Mucosa of descending colon (tissue), 3 donors: ENCODE measurements around the gene KRTAP10-2. TPM values are rescaled to one million over a fixed set of nuclear protein-coding genes. Genes with fewer than 3 reads are reported as not detected.
A peak's percentile ranks its signal among the peaks of the same experiment; 100 is the strongest.

Experiments
- ATAC-seq: fragments of 200-7000 bp; cut with Tn5 transposase; one replicate; pipeline ENCODE4 v1.9.1; 2020; ENCODE audit warnings: mild to moderate bottlenecking, moderate library complexity
- DNase-seq, 3 donors: peaks; one replicate each; pipeline ENCODE4 v3.0.0-alpha.2; 2020
- H3K36me3 ChIP-seq: fragments of 200-600 bp; one replicate; pipeline ENCODE4 v1.8.0; 2021; ENCODE audit warnings: low read depth, mild to moderate bottlenecking
- H3K4me1 ChIP-seq: fragments of 200-600 bp; one replicate; pipeline ENCODE4 v1.8.0; 2021; ENCODE audit warnings: low read depth, mild to moderate bottlenecking
- H3K4me3 ChIP-seq: fragments of 200-600 bp; one replicate; pipeline ENCODE4 v1.8.0; 2021; ENCODE audit warnings: mild to moderate bottlenecking
- H3K9me3 ChIP-seq: fragments of 200-600 bp; one replicate; pipeline ENCODE4 v1.8.0; 2021; ENCODE audit warnings: mild to moderate bottlenecking
- CTCF ChIP-seq: fragments of 200-600 bp; IDR thresholded peaks from one replicate; pipeline ENCODE4 v1.8.0; 2022; ENCODE audit warnings: antibody characterized with exemption, mild to moderate bottlenecking
- intact Hi-C, 2 donors: fragments of 100-400 bp; cut with DNase I in 1 of 2; cut with micrococcal nuclease in 1 of 2; formaldehyde crosslinking; loops; one replicate each; pipeline versions ENCODE4 v1.11.0 to v1.11.1; 2022; cut with DNase I, micrococcal nuclease
- total RNA-seq, 3 donors: library from RNA; stranded (reverse); fragmentation: NEBNext Ultra II Directional in 2 of 3; extraction: Animal tissue kit (Norgen Biotek cat#: 25700) in 2 of 3; gene quantifications; one replicate each; pipeline versions ENCODE4 v1.2.1 to v1.2.4, GENCODE V29; 2021 to 2023
- donor health status: DM: no; HTN: no; CAD: no; lungs with moderate emphysema.
- donor health status: DM: no; HTN: no; CAD: no.
- donor health status: DM: no; HTN: yes; CAD: no.

The KRTAP10-2 gene
- total RNA-seq, 3 donors from 2014 or later, result not detected

- intact Hi-C loops, result no loop called here
- H3K4me1 ChIP-seq, result no peaks in the 10 kb centered on the region
- peaks cover 3% of the 10 kb centered on the region for H3K9me3 ChIP-seq
- no peak for TF ChIP-seq CTCF
- peak in 1 of 3 donors; percentile 16 for DNase-seq
- H3K36me3 ChIP-seq, result no peaks in the 10 kb centered on the region
- H3K4me3 ChIP-seq, result no peak overlapping the region
- ATAC-seq, result peak; percentile 79
Measured at GRCh38 chr21:44547656-44548331, 3.5 kb downstream of the KRTAP10-2 start.

- intact Hi-C loops, result no loop called here
- DNase-seq (no peak), ATAC-seq (no peak)
- H3K4me1 ChIP-seq, result no peaks in the 10 kb centered on the region
- TF ChIP-seq CTCF, result no peak
- H3K9me3 ChIP-seq, result peaks cover 12% of the 10 kb centered on the region
- no peak overlapping the region for H3K4me3 ChIP-seq
- no peaks in the 10 kb centered on the region for H3K36me3 ChIP-seq
Measured at GRCh38 chr21:44544566-44544965, 6.7 kb downstream of the KRTAP10-2 start.

GRCh38 chr21:44542716-44543115, 8.6 kb downstream of the KRTAP10-2 start:
- H3K4me3 ChIP-seq, result no peak overlapping the region
- no peak for TF ChIP-seq CTCF
- no peak for DNase-seq

GRCh38 chr21:44540741-44541288, 10.5 kb downstream of the KRTAP10-2 start:
- DNase-seq (no peak), ATAC-seq (no peak)
- no peaks in the 10 kb centered on the region for H3K4me1 ChIP-seq
- peaks cover 12% of the 10 kb centered on the region for H3K9me3 ChIP-seq
- intact Hi-C loops, result no loop called here
- H3K36me3 ChIP-seq, result no peaks in the 10 kb centered on the region
- TF ChIP-seq CTCF, result no peak
- no peak overlapping the region for H3K4me3 ChIP-seq

More at GRCh38 chr21:44542716-44543115, 8.6 kb downstream of the KRTAP10-2 start:
- peaks cover 12% of the 10 kb centered on the region for H3K9me3 ChIP-seq
- H3K36me3 ChIP-seq, result no peaks in the 10 kb centered on the region
- intact Hi-C loops, result no loop called here
- no peaks in the 10 kb centered on the region for H3K4me1 ChIP-seq
- ATAC-seq, result no peak

GRCh38 chr21:44539991-44540666, 11.2 kb downstream of the KRTAP10-2 start, which contains the start of gene KRTAP10-1:
KRTAP10-1 (minus strand) TSS chr21:44540195; CDS start chr21:44540150, 45 bp downstream.
- intact Hi-C loops, result no loop called here
- TF ChIP-seq CTCF, result no peak
- Histone ChIP-seq H3K4me3 (no peak within 1 kb of the TSS), H3K9me3 (peaks cover 12% of the 10 kb centered on the region), H3K36me3 (no peaks in the 10 kb centered on the region), H3K4me1 (no peaks in the 10 kb centered on the region)
- DNase-seq (no peak), ATAC-seq (no peak)
